MM.1S (cell line): ENCODE measurements around the gene DHRS1.

Experiments
- DNase-seq: peaks from one replicate; pipeline ENCODE4 v3.0.0-alpha.2; 2015
- H2AFZ ChIP-seq: fragments of 300-600 bp; sonication (generic); 2 replicates; pipeline ENCODE4 v1.6.0; 2016; ENCODE audit warnings: antibody characterized with exemption, low read length
- H3F3A ChIP-seq: fragments of 300-600 bp; sonication (generic); 2 replicates; pipeline ENCODE4 v1.6.1; 2016; ENCODE audit warnings: mild to moderate bottlenecking, antibody characterized with exemption, low read length, moderate library complexity, mixed read lengths; ENCODE audit not compliant: insufficient read depth
- H3K27ac ChIP-seq: fragments of 300-600 bp; sonication (generic); 2 replicates; pipeline ENCODE4 v1.5.1; 2016; ENCODE audit warnings: mild to moderate bottlenecking, low read length
- H3K27me3 ChIP-seq: fragments of 300-600 bp; sonication (generic); replicated peaks from 2 replicates; pipeline ENCODE4 v1.6.0; 2016; ENCODE audit warnings: low read length; ENCODE audit not compliant: insufficient read depth
- H3K36me3 ChIP-seq: fragments of 300-600 bp; sonication (generic); replicated peaks from 2 replicates; pipeline ENCODE4 v1.6.1; 2016; ENCODE audit warnings: mild to moderate bottlenecking, low read length, mixed read lengths; ENCODE audit not compliant: insufficient read depth
- H3K4me1 ChIP-seq: fragments of 300-600 bp; sonication (generic); 2 replicates; pipeline ENCODE4 v1.6.1; 2016; ENCODE audit warnings: low read length, mixed read lengths
- H3K4me2 ChIP-seq: fragments of 300-600 bp; sonication (generic); 2 replicates; pipeline ENCODE4 v1.6.0; 2016; ENCODE audit warnings: low read depth, low read length
- H3K4me3 ChIP-seq: fragments of 300-600 bp; sonication (generic); 2 replicates; pipeline ENCODE4 v1.5.1; 2016; ENCODE audit warnings: low read length, mixed read lengths
- H3K79me2 ChIP-seq: fragments of 300-600 bp; sonication (generic); 2 replicates; pipeline ENCODE4 v1.6.1; 2016; ENCODE audit warnings: mixed run types, low read length, mixed read lengths
- H3K9ac ChIP-seq: fragments of 300-600 bp; sonication (generic); 2 replicates; pipeline ENCODE4 v1.6.1; 2016; ENCODE audit warnings: low read length, mixed read lengths
- H3K9me2 ChIP-seq: fragments of 300-600 bp; sonication (generic); replicated peaks from 2 replicates; pipeline ENCODE4 v1.6.1; 2016; ENCODE audit warnings: mild to moderate bottlenecking, low read length, mixed read lengths; ENCODE audit not compliant: insufficient read depth
- H3K9me3 ChIP-seq: fragments of 300-600 bp; sonication (generic); replicated peaks from 2 replicates; pipeline ENCODE4 v1.6.1; 2016; ENCODE audit warnings: mild to moderate bottlenecking, low read length, mixed read lengths; ENCODE audit not compliant: insufficient read depth
- H4K20me1 ChIP-seq: fragments of 300-600 bp; sonication (generic); 2 replicates; pipeline ENCODE4 v1.6.1; 2016; ENCODE audit warnings: mild to moderate bottlenecking, low read length, moderate library complexity, mixed read lengths; ENCODE audit not compliant: insufficient read depth
- CTCF ChIP-seq: fragments of 300-600 bp; sonication (generic); IDR thresholded peaks from 2 replicates; pipeline ENCODE4 v1.5.1; 2016; ENCODE audit warnings: antibody characterized with exemption, low read length, mixed read lengths
- EZH2 ChIP-seq: fragments of 300-600 bp; sonication (generic); optimal IDR thresholded peaks from 2 replicates; pipeline ENCODE3; 2017; ENCODE audit warnings: low read depth, mild to moderate bottlenecking, antibody characterized with exemption, low read length, mixed read lengths
- EZH2phosphoT487 ChIP-seq: fragments of 300-600 bp; sonication (generic); IDR thresholded peaks from 2 replicates; pipeline ENCODE4 v1.6.1; 2018; ENCODE audit warnings: antibody characterized with exemption, low read length

DHRS1 gene

GRCh38 chr14:24271834-24272263, 27.7 kb downstream of the DHRS1 start:
- peak overlapping the region; percentile 53; the same call in 1 of the 2 replicates for H2AFZ ChIP-seq
- peak overlapping the region; percentile 65; the same call in 1 of the 2 replicates for H3K4me2 ChIP-seq
- H4K20me1 ChIP-seq, result no peaks in the 10 kb centered on the region
- H3F3A ChIP-seq, result 0 out of 2 replicates have a peak, but pooled peaks cover 6% of the 10 kb centered on the region
- no peak for DNase-seq
- TF ChIP-seq EZH2phosphoT487, result no peak
- TF ChIP-seq EZH2, result no peak
- no peak for TF ChIP-seq CTCF
- H3K9me2 ChIP-seq, result no peaks in the 10 kb centered on the region
- H3K9ac ChIP-seq, result peak overlapping the region; percentile 54; the same call in 1 of the 2 replicates
- H3K27ac ChIP-seq, result peak overlapping the region; percentile 73
- H3K27me3 ChIP-seq, result no peaks in the 10 kb centered on the region
- peak overlapping the region; percentile 37; the same call in 1 of the 2 replicates for H3K4me3 ChIP-seq
- no peaks in the 10 kb centered on the region for H3K36me3 ChIP-seq
- peaks cover 19% of the 10 kb centered on the region for H3K4me1 ChIP-seq
- 0 out of 2 replicates have a peak, but pooled peaks cover 5% of the 10 kb centered on the region for H3K79me2 ChIP-seq
- H3K9me3 ChIP-seq, result no peaks in the 10 kb centered on the region

- TF ChIP-seq CTCF (peak; percentile 49), EZH2 (no peak), EZH2phosphoT487 (no peak)
Measured at GRCh38 chr14:24271134-24271833, 28.3 kb downstream of the DHRS1 start, which contains the start of gene RABGGTA. Gene RABGGTA, minus strand, starts transcription at chr14:24271597. Its CDS starts 482 bp downstream, at chr14:24271115.

GRCh38 chr14:24270537-24271133, 28.9 kb downstream of the DHRS1 start:
- Histone ChIP-seq H3K9ac (peak overlapping the region; percentile 94), H3K9me2 (no peaks in the 10 kb centered on the region), H3K4me2 (peak overlapping the region; percentile 92), H3K36me3 (no peaks in the 10 kb centered on the region), H3K9me3 (no peaks in the 10 kb centered on the region), H3K79me2 (0 out of 2 replicates have a peak, but pooled peaks cover 5% of the 10 kb centered on the region), H3K27me3 (no peaks in the 10 kb centered on the region), H3K27ac (peak overlapping the region; percentile 73; the same call in 1 of the 2 replicates), H4K20me1 (no peaks in the 10 kb centered on the region), H3F3A (0 out of 2 replicates have a peak, but pooled peaks cover 6% of the 10 kb centered on the region), H3K4me3 (peak overlapping the region; percentile 77), H3K4me1 (peaks cover 19% of the 10 kb centered on the region), H2AFZ (peak overlapping the region; percentile 65)
- no peak for TF ChIP-seq CTCF
- no peak for TF ChIP-seq EZH2phosphoT487
- no peak for TF ChIP-seq EZH2
- DNase-seq, result no peak

More at GRCh38 chr14:24271134-24271833, 28.3 kb downstream of the DHRS1 start, which contains the start of gene RABGGTA:
- Histone ChIP-seq H3K36me3 (no peaks in the 10 kb centered on the region), H3K4me2 (peak within 1 kb of the TSS; percentile 92), H3K9me3 (no peaks in the 10 kb centered on the region), H3K9ac (peak within 1 kb of the TSS; percentile 94), H4K20me1 (no peaks in the 10 kb centered on the region), H3K4me1 (peaks cover 19% of the 10 kb centered on the region), H3K9me2 (no peaks in the 10 kb centered on the region), H3K27ac (peak within 1 kb of the TSS; percentile 73), H3K27me3 (no peaks in the 10 kb centered on the region), H3F3A (0 out of 2 replicates have a peak, but pooled peaks cover 6% of the 10 kb centered on the region), H3K4me3 (peak within 1 kb of the TSS; percentile 77), H3K79me2 (0 out of 2 replicates have a peak, but pooled peaks cover 5% of the 10 kb centered on the region), H2AFZ (peak within 1 kb of the TSS; percentile 65)
- peak; percentile 91 for DNase-seq
